Measurements from ENCODE around the gene CC2D2B. TPM values are rescaled to one million over a fixed set of nuclear protein-coding genes. Genes with fewer than 3 reads are reported as not detected.
"Not testable (repeated sequence)": the region's sequence is repeated elsewhere in the genome, so short reads cannot be mapped to it uniquely, and the experiment has no call there.

The CC2D2B gene
- total RNA-seq, 2 experiments from 2014 or later: 0.23 TPM; not detected in 1

- CTCF ChIA-PET: interaction anchor here (1.0 kb wide), 1 partner anchor 35 kb away, joined by 3 read pairs; no protein-coding TSS in a partner anchor
These were observed 74.4 kb downstream of the CC2D2B start for GRCh38 chr10:95982200-95982599.

DNA sequence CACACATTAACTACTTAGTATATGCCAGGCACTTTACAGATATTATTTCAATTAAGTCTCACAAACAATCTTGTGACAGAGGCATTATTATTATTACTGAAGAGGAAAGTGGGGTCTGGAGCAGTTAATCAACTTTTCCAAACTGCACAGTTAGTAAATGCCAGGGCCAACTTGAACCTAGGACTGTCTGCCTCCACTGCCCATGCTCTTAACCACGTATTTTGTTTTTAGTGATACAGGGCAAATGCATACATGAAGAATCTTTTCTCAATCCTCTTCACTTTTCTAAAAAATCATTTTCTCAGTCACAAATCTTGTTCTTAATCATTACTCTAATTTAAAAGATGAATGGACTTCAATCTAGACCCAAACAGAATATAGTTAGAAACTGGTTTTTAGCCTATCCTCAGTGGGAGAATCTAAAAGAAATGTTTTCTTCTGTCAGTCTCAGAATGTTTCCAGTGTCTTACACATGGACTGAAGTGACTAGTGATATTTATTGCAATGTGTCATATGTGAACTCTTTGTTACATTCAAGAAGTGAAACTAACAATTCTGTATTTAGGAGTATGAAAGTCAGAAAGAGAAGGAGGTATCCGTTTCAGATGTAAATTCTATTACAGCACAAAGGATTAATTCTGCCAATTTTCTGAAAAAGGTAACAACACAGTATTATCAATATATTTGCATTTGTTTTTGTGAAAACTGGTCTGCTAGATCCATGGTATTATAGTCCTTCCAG is 80.1 kb downstream of the CC2D2B start:
- ATAC-seq: no peak
- no peak for DNase-seq
- Mint-ChIP-seq H3K9me3 (ENCODE audit: low read depth) (no peaks in the 10 kb centered on the region), H3K27ac (no peak overlapping the region), H3K27me3 (no peaks in the 10 kb centered on the region), H3K4me3 (no peak overlapping the region), H3K4me1 (no peaks in the 10 kb centered on the region), H3K36me3 (ENCODE audit: low read depth) (no peaks in the 10 kb centered on the region)
- ChIA-PET POLR2A (no interaction called here), CTCF (no interaction called here)
- intact Hi-C loops (cut with DNase I, micrococcal nuclease): no loop called here

More at GRCh38 chr10:95982200-95982599, 74.4 kb downstream of the CC2D2B start:
- Mint-ChIP-seq H3K36me3 (ENCODE audit: low read depth) (no peaks in the 10 kb centered on the region), H3K9me3 (ENCODE audit: low read depth) (no peaks in the 10 kb centered on the region), H3K27ac (no peak overlapping the region), H3K4me1 (no peaks in the 10 kb centered on the region), H3K27me3 (no peaks in the 10 kb centered on the region), H3K4me3 (no peak overlapping the region)
- POLR2A ChIA-PET: no interaction called here
- intact Hi-C loops (cut with DNase I, micrococcal nuclease): no loop called here
- DNase-seq: no peak
- no peak for ATAC-seq

- ATAC-seq: no peak
- H3K27me3 Mint-ChIP-seq: no peaks in the 10 kb centered on the region
- no peaks in the 10 kb centered on the region for H3K36me3 Mint-ChIP-seq (ENCODE audit: low read depth)
- ChIA-PET CTCF (no interaction called here), POLR2A (no interaction called here)
- H3K4me3 Mint-ChIP-seq: no peak overlapping the region
- intact Hi-C loops (cut with DNase I, micrococcal nuclease): no loop called here
- no peak for DNase-seq
- H3K9me3 Mint-ChIP-seq (ENCODE audit: low read depth): no peaks in the 10 kb centered on the region
- H3K27ac Mint-ChIP-seq: no peak overlapping the region
- no peaks in the 10 kb centered on the region for H3K4me1 Mint-ChIP-seq
These were observed 80.9 kb downstream of the CC2D2B start for GRCh38 chr10:95988702-95989101.

GRCh38 chr10:95994376-95994775 is 86.6 kb downstream of the CC2D2B start:
- H3K36me3 Mint-ChIP-seq (ENCODE audit: low read depth); intact Hi-C loops (cut with DNase I, micrococcal nuclease); H3K4me3 Mint-ChIP-seq; H3K9me3 Mint-ChIP-seq (ENCODE audit: low read depth); H3K27me3 Mint-ChIP-seq; ATAC-seq; H3K4me1 Mint-ChIP-seq; POLR2A ChIA-PET; DNase-seq; H3K27ac Mint-ChIP-seq: not testable (repeated sequence)
- CTCF ChIA-PET: interaction anchor here (0.6 kb wide), 1 partner anchor 562 kb away, joined by 5 read pairs; no protein-coding TSS in a partner anchor

- no peak for DNase-seq
- ChIA-PET CTCF (no interaction called here), POLR2A (no interaction called here)
- Mint-ChIP-seq H3K27me3 (no peaks in the 10 kb centered on the region), H3K9me3 (ENCODE audit: low read depth) (no peaks in the 10 kb centered on the region), H3K36me3 (ENCODE audit: low read depth) (no peaks in the 10 kb centered on the region), H3K4me1 (no peaks in the 10 kb centered on the region), H3K27ac (no peak overlapping the region), H3K4me3 (no peak overlapping the region)
- no peak for ATAC-seq
- intact Hi-C loops (cut with DNase I, micrococcal nuclease): no loop called here
These were observed 90.5 kb downstream of the CC2D2B start for GRCh38 chr10:95998255-95998784.

DNA sequence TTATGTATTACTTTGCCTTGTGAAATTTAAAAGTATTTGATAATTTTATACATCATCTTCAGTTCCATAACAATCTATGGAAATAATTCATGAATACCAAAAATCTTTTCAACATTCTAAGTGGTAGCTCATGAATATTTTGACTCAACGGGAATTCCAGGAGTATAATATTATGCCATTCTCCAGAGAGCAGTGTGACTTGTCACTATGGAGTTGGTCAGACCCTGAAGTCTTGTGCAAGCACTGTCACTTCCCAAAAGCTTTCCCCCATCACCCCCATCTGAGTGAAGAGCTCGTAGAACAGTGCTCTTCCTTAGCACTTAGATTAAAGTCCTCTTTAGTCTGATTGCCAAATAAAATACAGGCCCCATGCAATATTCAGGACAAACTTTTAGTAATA is 106.2 kb downstream of the CC2D2B start:
- no peak overlapping the region for H3K4me3 Mint-ChIP-seq
- H3K27me3 Mint-ChIP-seq: no peaks in the 10 kb centered on the region
- intact Hi-C loops (cut with DNase I, micrococcal nuclease): no loop called here
- H3K27ac Mint-ChIP-seq: no peak overlapping the region
- POLR2A ChIA-PET: interaction anchor here (0.6 kb wide), 1 partner anchor 1746 kb away, joined by 3 read pairs; no protein-coding TSS in a partner anchor
- DNase-seq (no peak), ATAC-seq (no peak)
- no peaks in the 10 kb centered on the region for H3K4me1 Mint-ChIP-seq
- CTCF ChIA-PET: interaction anchor here (0.6 to 3.7 kb wide), 5 partner anchors 11 to 325 kb away, joined by 3 to 17 read pairs (median 4); no protein-coding TSS in a partner anchor
- no peaks in the 10 kb centered on the region for H3K9me3 Mint-ChIP-seq (ENCODE audit: low read depth)
- H3K36me3 Mint-ChIP-seq (ENCODE audit: low read depth): no peaks in the 10 kb centered on the region

DNA sequence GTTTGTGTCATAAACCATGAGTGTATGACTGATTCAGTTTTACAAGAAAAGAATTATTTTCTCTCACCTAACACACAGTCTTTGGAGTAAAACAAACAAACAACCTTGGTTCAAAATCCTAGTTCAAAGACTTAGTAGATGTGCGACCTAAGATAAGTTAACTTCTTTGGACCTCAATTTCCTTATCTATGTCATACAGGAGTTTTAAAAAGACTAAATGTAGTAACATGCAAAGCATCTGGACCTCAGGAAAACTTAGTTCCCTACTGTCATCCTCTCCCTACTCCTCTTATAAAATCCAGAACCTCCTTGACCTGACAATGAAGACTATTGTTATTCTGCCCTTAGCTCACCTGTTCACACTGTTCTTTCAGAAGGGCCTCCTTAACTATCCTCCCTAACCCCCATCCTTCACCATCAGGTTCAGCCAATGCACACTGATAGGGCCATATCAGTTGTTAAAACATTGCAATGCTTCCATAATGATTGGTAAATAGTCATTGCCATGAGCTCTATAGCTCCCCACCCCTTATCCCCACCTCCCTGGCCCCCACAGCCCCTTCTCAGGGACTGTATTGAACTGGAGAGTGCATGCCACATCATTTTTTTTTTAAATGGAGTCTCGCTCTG is 106.8 kb downstream of the CC2D2B start:
- Mint-ChIP-seq H3K27ac (no peak overlapping the region), H3K27me3 (no peaks in the 10 kb centered on the region), H3K4me3 (no peak overlapping the region), H3K36me3 (ENCODE audit: low read depth) (no peaks in the 10 kb centered on the region), H3K9me3 (ENCODE audit: low read depth) (no peaks in the 10 kb centered on the region), H3K4me1 (no peaks in the 10 kb centered on the region)
- DNase-seq: no peak
- no peak for ATAC-seq
- CTCF ChIA-PET: interaction anchor here (0.6 to 3.7 kb wide), 4 partner anchors 180 to 324 kb away, joined by 3 to 17 read pairs (median 4); no protein-coding TSS in a partner anchor
- intact Hi-C loops (cut with DNase I, micrococcal nuclease): loop anchor here in 1 of 2 experiments (5.0 kb wide), 1 partner anchor 218 kb away; no protein-coding TSS in a partner anchor
- POLR2A ChIA-PET: interaction anchor here (0.6 kb wide), 1 partner anchor 1745 kb away, joined by 3 read pairs; no protein-coding TSS in a partner anchor

- H3K27ac Mint-ChIP-seq: no peak overlapping the region
- H3K9me3 Mint-ChIP-seq (ENCODE audit: low read depth): no peaks in the 10 kb centered on the region
- no peak overlapping the region for H3K4me3 Mint-ChIP-seq
- POLR2A ChIA-PET: no interaction called here
- intact Hi-C loops (cut with DNase I, micrococcal nuclease): loop anchor here (1.0 to 5.0 kb wide), 5 partner anchors 212 to 323 kb away; no protein-coding TSS in a partner anchor
- peak; percentile 92 for ATAC-seq
- no peaks in the 10 kb centered on the region for H3K4me1 Mint-ChIP-seq
- no peaks in the 10 kb centered on the region for H3K36me3 Mint-ChIP-seq (ENCODE audit: low read depth)
- CTCF ChIA-PET: interaction anchor here (0.5 to 3.7 kb wide), 42 partner anchors 8 to 358 kb away, joined by 3 to 17 read pairs (median 4); partner anchors contain the start of genes TCTN3 and ZNF518A
- H3K27me3 Mint-ChIP-seq: no peaks in the 10 kb centered on the region
- DNase-seq: peak; percentile 39
These were observed 109.5 kb downstream of the CC2D2B start for GRCh38 chr10:96017191-96017687.

- H3K27ac Mint-ChIP-seq: no peak overlapping the region
- H3K36me3 Mint-ChIP-seq (ENCODE audit: low read depth): no peaks in the 10 kb centered on the region
- ChIA-PET CTCF (interaction anchor here (1.4 kb wide), 1 partner anchor 209 kb away, joined by 3 read pairs; no protein-coding TSS in a partner anchor), POLR2A (no interaction called here)
- DNase-seq (no peak), ATAC-seq (no peak)
- no peaks in the 10 kb centered on the region for H3K9me3 Mint-ChIP-seq (ENCODE audit: low read depth)
- intact Hi-C loops (cut with DNase I, micrococcal nuclease): no loop called here
- no peaks in the 10 kb centered on the region for H3K4me1 Mint-ChIP-seq
- no peaks in the 10 kb centered on the region for H3K27me3 Mint-ChIP-seq
- no peak overlapping the region for H3K4me3 Mint-ChIP-seq
These were observed 113.6 kb downstream of the CC2D2B start for GRCh38 chr10:96021332-96021731.

GRCh38 chr10:96022739-96023138 is 115.0 kb downstream of the CC2D2B start:
- ATAC-seq: no peak
- Mint-ChIP-seq H3K4me3 (no peak overlapping the region), H3K4me1 (no peaks in the 10 kb centered on the region), H3K27me3 (no peaks in the 10 kb centered on the region), H3K36me3 (ENCODE audit: low read depth) (no peaks in the 10 kb centered on the region), H3K27ac (no peak overlapping the region), H3K9me3 (ENCODE audit: low read depth) (no peaks in the 10 kb centered on the region)
- POLR2A ChIA-PET: no interaction called here
- CTCF ChIA-PET: interaction anchor here (0.6 to 1.2 kb wide), 2 partner anchors 10 to 21 kb away, joined by 3 read pairs; no protein-coding TSS in a partner anchor
- intact Hi-C loops (cut with DNase I, micrococcal nuclease): no loop called here
- no peak for DNase-seq

- Mint-ChIP-seq H3K4me1 (no peaks in the 10 kb centered on the region), H3K36me3 (ENCODE audit: low read depth) (no peaks in the 10 kb centered on the region), H3K9me3 (ENCODE audit: low read depth) (no peaks in the 10 kb centered on the region), H3K27me3 (no peaks in the 10 kb centered on the region), H3K27ac (no peak overlapping the region), H3K4me3 (no peak overlapping the region)
- ATAC-seq: no peak
- intact Hi-C loops (cut with DNase I, micrococcal nuclease): no loop called here
- POLR2A ChIA-PET: no interaction called here
- CTCF ChIA-PET: interaction anchor here (0.6 to 1.2 kb wide), 2 partner anchors 11 to 22 kb away, joined by 3 read pairs; no protein-coding TSS in a partner anchor
- no peak for DNase-seq
These were observed 115.4 kb downstream of the CC2D2B start for GRCh38 chr10:96023168-96023567.
